Suppressor macrophage treated with lipopolysaccharide for 1 hour (primary cell): ENCODE measurements around the gene KCNA5.

Experiments used
- DNase-seq, 3 donors: peaks; one replicate each; pipeline ENCODE4 v3.0.0-alpha.2; 2020 to 2022

Gene KCNA5

DNA sequence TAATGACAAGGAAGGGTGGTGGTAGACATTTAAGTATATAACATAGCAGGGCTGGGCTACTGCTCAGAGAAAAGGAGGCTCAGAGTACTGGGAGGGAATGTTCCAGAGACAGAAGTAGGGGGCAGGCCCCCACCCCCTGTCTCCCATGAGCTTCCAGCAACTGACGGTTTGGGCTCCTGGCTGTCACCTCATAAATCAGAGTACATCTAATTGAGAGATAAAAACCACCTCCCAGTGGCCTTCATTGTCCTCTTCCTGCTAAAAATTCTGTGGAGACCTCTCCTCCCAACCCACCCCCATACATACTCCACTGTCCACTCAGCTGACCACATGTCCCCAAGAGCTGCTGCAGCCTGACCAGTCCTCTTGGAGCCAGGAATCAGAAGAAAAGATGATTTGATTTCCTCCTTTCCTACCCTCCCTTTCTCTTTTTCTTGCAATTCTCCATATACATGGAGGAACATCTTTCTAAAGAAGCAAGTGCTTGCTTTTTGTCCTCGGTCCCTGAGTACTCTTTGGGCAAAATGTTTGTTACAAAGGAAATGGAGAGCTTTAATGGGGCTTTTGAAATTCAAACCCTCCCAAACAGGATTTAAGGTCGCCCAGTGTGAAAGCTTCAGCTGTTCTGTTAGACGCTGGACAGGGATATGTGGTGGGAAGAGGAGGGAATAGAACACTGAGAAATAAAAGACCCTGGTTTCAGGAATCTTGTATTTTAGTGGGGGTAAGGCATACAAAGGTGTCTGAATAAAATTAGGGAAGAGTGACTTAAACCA lies 16.4 kb upstream of the KCNA5 start:
- no peak for DNase-seq

DNA sequence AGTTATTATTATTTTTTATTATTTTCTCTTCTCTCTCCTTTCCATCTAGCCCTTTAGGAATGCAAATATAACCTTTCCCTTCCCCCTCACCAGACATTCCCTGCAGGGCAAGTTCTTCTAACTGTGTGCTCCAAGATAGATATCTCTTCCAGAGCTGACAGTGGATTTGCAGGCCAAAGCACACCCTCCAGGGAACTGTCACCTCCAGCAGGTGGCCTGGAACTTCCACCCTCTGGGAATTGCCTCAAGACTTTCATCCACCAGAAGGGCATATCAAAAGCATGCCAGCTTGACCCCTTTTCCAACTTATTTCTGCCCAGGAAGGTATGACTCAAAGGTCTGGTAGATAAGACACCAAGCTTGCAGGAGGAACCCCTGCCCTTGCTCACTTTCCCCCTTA lies 13.6 kb upstream of the KCNA5 start:
- DNase-seq, result no peak

DNA sequence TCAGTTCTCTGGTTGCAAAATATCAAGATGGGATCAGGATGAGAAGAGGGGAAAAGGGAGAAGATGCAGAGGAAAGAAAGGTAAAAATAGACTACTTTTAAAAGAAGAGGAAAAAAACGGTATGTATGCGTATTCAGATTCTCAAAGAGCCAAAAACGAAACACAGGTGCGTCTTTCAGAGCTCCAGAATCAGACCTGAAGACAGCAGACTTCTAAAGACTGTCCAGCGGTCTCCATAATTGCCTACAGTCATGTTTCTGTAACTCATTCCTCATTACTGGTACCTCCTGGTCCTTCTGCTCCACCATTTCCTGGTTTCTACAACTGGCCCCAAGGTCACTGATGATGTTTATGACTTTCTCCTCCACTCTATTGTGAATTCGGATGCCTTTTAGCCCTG lies 12.4 kb upstream of the KCNA5 start:
- DNase-seq, result no peak

DNA sequence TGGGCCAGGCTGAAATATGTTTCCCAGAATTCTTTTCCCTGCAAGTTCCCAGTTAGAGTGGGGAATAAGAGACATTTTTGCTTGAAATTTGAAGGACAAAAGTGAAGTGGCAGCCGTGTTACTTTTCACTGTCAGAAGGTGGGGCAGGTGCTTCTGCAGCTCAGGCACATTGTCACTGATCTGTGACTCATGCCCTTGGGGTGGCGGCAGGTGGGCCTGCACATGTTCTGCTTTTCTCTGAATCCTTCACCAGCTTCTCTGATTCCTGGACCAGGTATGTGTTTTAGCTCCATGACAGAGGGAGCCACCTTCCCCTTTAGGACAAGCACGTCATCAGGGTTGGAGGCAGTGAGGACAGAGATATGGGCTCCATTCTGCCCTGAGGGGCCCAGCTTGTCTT lies 11.7 kb upstream of the KCNA5 start:
- no peak for DNase-seq

DNA sequence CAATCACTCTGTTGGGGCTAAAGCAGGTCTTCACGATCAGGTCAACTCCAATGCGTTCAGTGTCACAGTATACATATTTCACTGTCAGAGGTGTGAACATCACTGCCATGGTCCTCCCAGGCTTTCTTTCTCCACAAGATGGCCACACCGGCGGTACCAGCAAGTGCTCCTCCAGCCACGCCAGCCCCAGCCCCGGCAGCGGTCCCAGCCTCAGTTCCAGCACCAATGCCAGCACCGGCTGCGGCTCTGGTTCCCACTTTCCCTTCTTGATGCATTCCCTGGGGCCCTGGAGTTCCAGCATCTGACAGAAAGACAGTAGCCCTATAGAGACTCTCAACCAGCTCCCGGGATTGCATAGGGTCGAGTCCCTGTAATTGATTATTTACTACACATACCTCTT lies 10.9 kb upstream of the KCNA5 start:
- DNase-seq, result no peak

DNA sequence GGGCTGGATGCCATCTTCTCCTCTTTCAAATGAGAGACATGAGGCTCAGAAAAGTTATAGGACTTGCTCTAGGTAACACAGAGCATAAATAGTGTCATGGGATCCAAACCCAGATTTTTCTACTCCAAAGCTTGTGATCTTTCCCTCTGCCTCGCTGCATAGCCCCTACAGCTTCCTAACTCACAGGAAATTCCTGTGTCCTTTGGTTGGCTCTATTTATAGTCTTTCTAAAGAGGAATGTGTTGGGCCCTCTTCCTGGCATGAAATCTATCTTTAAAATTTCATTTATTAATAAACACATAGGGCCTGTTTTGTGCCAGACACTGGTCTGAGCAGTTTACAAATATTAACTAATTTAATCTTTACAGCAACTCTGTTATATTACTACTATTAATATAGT lies 9.8 kb upstream of the KCNA5 start:
- DNase-seq, result no peak

DNA sequence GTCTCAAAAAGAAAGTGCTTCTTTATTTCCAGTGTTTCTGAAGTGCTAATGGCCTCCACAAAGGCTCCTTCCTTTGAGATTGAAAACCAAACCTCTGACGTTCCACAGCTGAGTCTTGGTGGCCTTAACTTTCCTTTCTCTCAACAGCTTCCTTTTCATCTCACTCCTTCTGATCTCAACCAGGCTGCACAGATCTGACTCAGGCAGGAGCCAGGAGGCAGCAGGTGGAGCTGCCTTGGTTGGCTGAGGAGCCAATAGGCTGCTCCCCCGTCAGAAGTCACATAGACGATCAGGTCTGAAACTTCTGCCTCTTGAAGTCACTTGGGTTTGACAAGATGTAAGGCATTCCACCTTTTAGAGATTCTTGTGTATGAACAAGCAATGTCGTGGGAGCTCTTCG lies 9.1 kb upstream of the KCNA5 start:
- no peak for DNase-seq

DNA sequence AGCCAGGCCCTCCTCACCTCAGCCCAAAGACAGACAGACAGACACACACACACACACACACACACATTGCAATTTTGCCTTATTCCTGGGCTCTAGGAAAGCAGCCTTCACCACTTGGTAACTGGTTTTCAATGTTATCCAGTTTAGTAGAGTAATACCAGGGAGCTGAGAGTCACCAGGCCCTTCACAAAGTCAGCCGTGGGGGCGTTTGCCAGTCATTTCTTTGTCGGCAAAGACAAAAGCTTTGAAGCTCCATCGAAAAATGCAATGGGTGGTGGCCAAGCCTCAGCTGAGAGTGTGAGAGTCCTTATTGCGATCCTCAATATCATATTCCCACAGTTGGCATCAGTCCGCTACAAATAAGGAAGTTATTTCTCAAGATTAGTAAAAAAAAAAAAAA lies 8.1 kb upstream of the KCNA5 start:
- no peak for DNase-seq

DNA sequence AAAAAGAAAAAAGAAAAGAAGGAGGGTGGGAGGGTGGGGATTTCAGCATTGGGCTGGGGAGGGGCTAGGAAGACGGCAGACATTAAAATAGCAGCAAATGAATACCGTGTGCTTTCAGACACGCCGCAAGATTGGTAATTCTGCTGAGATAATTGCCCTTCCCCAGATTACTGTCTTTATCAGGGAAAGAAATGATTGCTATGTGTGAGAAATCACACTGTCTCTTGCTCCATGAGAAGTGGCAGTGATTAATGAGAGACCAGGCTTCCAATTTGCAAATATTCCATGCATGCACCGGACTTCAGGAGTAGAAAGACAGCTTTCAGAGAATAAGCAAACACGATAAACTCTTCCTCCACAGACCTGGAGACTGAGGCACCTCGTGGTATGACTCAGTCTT lies 7.6 kb upstream of the KCNA5 start:
- no peak for DNase-seq

DNA sequence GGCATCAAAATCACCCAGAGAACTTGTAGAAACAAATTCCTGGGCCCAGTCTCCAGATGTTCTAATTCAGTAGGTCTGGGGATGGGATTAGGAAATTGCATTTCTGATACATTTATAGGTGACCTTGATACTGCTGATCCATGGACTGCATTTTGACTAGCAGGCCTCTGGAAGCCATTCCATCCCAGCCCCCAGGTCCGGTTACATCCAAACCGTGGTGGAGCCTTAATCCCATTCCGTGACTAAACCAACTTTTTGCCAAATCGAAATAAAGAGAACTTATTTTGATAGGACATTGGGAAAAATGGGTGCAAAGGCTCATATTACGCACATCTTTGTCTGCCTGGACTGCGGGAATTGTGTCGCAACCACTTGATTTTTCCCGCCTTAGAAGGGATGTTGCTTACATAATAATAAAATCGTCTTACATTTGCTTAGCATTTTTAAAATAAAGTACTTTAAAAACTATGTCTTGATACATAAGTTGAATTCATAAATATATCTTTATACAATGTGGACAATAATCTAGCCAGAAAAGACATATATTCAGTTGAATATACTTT lies 5.8 kb upstream of the KCNA5 start:
- no peak for DNase-seq

DNA sequence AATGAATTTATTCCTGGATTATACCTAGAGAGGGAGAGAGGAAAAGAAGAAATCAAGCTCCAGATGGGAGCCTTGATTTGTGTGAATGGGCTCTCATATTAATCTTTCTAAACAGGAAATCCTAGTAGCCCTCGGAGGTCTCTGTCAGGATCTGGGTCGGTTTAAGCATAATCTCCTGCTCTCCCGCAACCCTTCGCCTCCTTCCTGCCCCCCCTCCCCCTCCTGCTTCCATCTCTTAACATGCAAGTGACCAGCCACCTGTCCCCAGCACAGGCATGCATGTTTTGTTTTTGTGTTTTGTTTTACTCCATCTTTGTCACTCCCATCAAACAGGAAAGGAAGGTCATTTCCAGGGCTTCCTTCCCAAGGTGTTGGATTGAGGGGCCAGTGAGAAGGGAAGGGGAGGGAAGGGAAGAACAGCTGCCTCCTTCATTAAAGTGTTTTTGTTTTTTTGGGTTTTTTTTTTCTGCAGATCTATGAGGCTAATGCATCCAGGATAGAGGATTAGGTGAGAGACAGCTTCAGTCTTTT lies 4.8 kb upstream of the KCNA5 start:
- no peak for DNase-seq

DNA sequence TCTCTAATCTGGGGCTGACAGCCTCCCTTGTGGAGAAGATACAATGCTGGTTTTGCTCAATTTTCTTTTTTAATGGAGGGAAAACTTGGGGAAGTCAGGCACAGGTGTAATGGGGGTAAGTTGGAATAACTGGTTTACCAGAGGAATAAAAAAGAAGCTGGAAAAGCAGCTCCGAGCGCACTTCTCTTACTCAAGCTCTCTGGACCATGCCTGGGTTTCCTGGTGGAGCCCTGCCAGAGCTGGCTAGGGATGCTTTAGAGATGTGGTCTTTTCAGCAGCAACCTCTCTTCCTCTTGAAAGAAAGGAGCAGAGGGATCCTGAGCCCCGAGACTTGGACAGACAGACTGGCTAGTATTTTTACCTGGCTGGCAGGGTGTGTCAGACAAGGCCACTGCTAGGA lies 3.9 kb upstream of the KCNA5 start:
- DNase-seq, result no peak

DNA sequence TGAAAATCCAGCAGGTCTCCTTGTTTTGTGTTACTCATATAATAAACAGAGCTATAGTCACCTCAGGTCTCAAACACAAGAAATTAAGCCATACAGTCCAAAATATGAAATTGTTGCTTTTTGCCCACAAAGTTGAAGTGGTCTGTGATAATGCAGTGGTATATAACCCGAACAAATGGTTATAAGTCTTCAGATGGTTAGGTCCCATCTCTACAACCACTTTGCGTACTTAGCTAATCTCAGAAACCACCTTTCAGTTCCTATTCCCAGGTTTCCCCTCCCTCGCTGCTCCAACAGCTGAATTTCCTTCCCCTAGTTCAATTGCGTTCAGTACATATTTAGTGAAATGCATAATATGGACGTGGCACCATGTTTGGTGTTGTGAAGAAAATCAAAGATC lies 3.3 kb upstream of the KCNA5 start:
- DNase-seq, result no peak

DNA sequence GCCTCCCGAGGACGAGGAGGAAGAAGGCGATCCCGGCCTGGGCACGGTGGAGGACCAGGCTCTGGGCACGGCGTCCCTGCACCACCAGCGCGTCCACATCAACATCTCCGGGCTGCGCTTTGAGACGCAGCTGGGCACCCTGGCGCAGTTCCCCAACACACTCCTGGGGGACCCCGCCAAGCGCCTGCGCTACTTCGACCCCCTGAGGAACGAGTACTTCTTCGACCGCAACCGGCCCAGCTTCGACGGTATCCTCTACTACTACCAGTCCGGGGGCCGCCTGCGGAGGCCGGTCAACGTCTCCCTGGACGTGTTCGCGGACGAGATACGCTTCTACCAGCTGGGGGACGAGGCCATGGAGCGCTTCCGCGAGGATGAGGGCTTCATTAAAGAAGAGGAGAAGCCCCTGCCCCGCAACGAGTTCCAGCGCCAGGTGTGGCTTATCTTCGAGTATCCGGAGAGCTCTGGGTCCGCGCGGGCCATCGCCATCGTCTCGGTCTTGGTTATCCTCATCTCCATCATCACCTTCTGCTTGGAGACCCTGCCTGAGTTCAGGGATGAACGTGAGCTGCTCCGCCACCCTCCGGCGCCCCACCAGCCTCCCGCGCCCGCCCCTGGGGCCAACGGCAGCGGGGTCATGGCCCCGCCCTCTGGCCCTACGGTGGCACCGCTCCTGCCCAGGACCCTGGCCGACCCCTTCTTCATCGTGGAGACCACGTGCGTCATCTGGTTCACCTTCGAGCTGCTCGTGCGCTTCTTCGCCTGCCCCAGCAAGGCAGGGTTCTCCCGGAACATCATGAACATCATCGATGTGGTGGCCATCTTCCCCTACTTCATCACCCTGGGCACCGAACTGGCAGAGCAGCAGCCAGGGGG lies 979 bp downstream of the KCNA5 start:
- no peak for DNase-seq

DNA sequence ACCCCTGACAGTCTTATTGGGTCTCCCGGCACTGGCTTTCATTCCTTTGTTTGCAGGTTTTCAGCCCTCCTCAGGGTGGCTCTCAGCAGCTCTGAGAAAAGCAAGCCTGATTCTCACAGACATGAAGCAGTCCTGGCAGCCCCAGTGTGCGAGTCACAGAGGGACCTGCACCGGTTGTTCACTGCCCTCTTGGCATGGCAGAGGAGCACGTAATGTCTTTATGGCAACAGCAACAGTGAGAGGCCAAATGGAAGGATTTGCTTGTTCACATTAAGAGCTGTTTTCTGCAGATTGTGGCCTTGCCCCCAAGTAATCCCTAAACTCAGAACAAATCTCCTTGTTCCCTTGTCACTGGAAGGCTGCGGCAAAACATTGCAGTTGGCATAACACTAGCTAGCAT lies 3.4 kb downstream of the KCNA5 start:
- no peak for DNase-seq

DNA sequence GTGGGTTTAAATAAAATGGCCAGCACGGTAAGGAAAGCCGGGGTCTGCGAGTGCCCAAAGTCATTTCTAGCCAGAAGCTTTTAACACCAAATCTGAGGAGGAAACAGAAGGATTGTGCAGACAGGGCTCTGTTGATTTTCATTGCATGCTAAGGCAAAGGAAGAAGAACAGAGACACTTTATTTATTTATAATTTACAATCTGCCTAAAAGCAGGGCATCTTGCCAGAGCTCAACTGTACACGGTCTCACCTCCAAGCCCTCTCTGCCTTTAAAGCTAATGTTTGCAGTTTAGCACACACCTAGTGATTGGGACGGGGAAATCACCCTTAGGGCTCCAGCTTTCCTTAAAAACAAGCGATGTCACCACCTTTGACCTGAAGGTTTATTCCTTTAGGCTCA lies 4.0 kb downstream of the KCNA5 start:
- DNase-seq, result no peak

DNA sequence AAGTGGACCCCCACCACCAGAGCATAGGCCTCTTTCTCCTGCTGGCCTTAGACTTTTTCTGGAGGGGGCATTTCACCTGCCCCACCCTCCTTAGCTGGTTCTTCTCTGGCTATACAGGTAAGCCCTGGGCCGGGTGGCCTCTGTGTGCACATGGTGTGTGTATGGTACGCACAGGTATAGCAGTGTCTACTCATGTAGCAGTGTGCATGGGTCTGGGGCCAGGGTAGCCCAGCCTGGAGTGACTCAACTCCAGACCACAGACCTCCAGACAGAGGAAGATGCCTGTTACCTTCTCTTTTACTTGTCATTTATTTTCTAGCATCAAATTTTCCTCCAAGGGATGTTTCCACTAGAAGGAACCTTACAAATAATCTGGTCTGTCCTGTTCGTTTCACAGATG lies 6.9 kb downstream of the KCNA5 start:
- DNase-seq, result no peak

DNA sequence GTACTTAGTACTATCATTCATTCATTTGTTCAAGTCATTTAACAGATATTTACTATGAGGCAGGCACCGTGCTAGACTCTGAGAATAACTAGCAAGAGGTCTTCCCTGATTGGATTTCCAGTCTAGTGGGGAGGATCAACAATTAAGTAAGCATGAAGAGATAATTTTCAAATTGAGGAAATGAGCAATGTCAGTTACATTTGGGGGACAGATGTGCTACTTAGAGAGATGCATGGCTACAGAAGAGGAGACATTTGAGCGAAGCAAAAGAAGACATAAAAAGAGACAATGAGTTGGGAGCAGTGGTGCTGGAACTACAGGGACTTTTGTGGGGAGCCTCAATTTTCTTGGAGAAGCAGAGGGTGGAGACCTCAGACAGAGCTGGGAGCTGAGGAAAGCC lies 7.7 kb downstream of the KCNA5 start:
- DNase-seq, result no peak

DNA sequence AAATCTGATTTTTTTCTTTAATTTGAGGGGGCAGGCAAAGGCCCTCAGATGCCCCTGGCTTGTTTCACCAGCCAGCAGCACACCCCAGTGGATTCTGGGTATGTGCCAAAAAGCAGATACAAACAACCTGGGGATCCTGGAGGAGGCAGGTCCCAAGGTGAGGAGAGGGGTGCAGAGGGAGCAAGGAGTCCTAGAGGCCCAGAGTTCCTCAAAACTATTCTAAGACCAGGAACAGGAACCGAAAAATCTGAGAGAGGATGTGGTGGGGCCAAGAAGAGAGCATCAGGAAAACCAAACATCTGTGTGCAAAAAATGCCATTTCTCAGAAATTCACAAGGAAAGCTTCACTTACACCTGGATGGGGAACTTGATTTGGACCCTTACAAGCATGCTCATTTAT lies 8.2 kb downstream of the KCNA5 start:
- peak; percentile 20 to 32 (median 23) for DNase-seq

DNA sequence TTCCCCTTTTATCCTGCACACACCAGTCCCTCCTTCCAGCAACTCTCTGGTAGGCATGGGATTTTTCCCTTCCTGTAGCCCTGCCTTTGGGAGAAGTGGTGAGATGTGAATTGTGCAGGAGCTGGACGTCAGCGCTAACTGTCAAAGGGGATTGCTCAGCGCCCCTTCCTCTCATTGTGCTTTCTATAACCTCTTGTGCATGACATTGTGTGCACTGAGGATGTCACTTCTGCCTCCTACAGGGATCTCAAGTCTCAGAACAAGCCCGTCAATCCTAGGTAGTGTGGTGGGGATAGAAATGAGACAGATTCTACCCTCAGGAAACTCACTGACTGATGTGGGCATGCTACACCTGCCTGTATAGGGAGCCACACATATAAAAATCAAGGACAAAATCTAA lies 8.7 kb downstream of the KCNA5 start:
- DNase-seq, result no peak

DNA sequence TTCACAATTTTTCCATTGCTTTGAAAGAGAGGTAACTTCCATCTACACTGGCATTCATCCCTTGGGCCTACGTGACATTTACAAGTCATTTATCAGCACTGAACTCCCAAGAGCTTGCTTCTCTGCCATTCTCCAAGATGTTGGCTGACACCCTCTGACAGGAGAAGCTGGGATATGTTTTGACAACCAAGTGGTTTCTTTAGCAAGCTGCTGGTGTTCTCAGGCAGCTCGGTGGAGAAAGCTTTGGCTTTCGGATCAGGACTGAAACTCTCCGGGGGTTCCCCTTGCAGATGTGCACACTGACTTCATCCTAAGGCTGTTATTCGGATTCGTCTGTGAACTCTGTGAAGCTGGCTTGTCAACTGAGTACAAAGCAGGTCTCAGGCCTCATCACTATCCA lies 15.7 kb downstream of the KCNA5 start:
- DNase-seq, result no peak

DNA sequence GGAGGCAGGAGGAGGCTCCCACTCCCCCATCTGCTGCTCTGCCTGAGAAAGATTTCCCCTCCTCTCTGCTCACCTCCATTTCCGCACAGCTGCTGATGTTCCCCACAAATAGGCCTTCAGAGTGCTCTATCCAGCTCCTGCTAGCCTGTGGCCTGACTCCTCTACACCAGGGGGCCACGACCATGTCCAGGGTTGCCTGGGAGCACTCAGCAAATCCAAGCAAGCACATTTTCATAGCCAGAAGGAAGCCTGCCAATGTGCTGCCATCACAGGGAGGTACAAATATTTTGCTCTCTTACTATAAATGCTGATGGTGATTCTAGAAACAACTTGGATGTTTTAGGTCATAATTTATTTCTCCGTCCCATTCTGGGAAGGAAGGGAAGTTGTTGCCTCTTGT lies 17.3 kb downstream of the KCNA5 start:
- no peak for DNase-seq

DNA sequence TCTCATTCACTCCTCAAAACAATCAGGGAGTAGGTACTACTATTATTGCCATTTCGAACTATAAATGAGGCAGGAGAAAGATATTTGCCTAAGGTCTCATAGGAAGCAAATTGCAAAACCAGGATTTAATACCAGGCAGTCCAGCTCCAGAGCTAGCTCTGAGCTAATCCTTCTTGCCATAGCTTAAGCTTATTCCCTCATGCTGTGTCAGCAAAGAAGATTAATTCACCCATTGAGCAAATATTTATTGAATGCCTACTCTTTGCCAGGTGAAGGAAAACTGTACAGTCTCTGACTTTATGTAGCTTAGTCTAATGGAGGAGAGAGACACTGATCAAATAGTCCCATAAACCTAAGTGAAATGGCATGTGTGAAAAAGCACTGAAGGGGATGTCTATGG lies 19.5 kb downstream of the KCNA5 start:
- DNase-seq, result no peak

DNA sequence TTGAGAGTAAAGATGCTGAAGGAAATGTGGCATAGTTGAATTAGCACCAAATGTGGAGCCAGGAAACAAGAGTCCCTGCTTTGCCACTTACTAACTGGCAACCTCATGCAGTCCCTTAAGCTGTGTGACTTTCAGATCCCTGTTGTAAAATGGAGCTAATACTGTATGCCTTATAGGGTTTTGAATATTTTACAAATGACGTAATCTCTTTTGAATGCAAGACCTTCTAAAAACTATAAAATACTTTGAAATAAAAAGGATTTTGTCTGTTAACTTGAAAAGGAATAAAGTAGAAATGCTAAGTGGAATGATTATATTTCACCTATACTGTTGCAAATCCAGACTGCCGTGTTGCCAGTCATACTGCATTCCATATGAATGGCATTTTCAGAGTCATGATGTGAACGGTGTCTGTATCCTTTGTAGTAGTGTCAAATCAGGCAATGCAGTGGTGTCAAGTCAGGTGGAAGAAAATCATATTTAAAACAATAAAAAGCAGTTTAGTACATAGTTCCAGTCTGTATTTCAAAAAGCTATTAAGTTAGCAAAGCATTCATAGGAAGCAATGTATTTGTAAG lies 21.3 kb downstream of the KCNA5 start:
- no peak for DNase-seq
